ENCODE measurements around the gene NLRC5. TPM values are rescaled to one million over a fixed set of nuclear protein-coding genes. Genes with fewer than 3 reads are reported as not detected.
"Not testable (repeated sequence)": the region's sequence is repeated elsewhere in the genome, so short reads cannot be mapped to it uniquely, and the experiment has no call there.

NLRC5 gene
- total RNA-seq, 4 donors from 2014 or later: 20.6 to 189 (median 43.2) TPM

DNA sequence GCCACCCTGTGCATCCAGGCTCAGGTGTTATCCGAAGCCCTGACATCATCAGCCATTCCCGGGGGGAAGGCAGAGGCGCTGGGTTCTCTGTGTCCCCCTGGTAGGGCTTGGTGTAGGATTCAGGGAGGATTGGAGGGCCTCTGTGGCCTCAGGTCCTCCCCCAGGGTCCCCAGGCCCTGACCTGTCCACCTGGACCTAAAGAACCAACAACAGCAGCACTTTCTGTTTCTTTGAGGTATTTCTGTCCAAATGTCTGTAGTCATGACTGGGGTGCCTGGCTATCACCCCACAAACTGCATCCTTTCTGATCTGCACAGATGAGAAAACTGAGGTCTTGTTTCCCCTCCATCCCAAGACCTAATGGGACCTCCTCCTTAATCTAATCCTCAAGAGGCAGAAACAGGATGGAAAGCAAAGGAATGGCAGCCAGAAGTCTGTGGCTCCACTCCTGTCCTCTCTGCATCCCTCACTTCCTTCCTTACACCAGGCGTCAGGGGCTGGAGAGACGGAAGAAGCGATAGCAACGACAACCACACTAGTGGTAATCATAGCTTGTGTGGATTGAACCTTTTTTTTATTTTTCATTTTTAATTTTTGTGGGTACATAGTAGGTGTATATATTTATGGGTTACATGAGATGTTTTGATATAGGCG lies 11.8 kb downstream of the NLRC5 start:
- TF ChIP-seq, protein P1, sequence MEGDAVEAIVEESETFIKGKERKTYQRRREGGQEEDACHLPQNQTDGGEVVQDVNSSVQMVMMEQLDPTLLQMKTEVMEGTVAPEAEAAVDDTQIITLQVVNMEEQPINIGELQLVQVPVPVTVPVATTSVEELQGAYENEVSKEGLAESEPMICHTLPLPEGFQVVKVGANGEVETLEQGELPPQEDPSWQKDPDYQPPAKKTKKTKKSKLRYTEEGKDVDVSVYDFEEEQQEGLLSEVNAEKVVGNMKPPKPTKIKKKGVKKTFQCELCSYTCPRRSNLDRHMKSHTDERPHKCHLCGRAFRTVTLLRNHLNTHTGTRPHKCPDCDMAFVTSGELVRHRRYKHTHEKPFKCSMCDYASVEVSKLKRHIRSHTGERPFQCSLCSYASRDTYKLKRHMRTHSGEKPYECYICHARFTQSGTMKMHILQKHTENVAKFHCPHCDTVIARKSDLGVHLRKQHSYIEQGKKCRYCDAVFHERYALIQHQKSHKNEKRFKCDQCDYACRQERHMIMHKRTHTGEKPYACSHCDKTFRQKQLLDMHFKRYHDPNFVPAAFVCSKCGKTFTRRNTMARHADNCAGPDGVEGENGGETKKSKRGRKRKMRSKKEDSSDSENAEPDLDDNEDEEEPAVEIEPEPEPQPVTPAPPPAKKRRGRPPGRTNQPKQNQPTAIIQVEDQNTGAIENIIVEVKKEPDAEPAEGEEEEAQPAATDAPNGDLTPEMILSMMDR (IDR thresholded peaks at IDR 0.05): no peak
- no peak for ATAC-seq (ENCODE audit: low FRiP score)
- DNase-seq (ENCODE audit: low spot score): no peak

DNA sequence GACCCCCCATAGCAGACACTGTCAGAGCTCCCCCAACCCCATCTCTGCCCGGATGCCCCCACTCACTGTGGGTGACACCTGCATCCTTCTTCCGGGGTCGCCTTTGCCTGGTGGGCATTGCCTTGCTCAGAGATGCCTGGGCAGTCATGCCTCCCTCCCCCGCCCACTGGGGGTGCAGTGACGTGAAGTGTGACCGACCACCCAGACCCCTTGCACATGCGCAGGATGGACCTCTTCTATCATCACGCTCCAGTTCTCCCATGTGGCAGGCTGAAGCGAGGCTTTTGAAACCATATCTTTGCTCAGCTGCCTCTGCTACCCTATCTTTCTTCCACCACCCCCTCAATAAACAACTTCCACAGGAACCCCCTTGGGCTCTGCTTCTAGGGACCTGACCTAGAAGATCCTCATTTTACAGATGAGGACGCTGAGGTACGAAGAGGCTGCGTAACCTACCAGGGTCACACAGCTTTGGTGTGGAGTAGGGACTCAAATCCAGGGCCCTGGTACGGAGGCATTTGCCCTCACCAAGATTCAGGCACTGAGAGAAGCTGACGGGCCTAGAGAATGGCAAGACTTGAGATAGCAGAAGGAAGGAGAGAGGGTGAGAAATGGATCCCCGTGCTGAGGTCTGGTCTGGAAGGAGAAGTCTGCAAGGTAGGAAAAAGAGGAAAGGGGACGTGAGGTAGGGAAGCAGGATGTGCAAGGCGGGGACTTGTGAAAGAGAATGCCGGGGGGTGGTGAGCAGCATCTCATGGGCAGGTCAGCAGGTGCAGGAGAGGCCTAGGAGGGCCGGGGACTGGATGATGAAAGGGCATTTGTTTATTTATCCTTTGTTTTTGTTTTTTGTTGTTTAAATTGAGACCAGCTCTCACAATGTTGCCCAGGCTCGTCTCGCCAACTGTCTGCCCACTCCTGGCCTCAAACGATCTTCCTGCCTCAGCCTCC lies 14.4 kb downstream of the NLRC5 start:
- ATAC-seq (ENCODE audit: low FRiP score) (no peak), DNase-seq (ENCODE audit: low spot score) (no peak)
- TF ChIP-seq, protein P1 (IDR thresholded peaks at IDR 0.05): no peak

DNA sequence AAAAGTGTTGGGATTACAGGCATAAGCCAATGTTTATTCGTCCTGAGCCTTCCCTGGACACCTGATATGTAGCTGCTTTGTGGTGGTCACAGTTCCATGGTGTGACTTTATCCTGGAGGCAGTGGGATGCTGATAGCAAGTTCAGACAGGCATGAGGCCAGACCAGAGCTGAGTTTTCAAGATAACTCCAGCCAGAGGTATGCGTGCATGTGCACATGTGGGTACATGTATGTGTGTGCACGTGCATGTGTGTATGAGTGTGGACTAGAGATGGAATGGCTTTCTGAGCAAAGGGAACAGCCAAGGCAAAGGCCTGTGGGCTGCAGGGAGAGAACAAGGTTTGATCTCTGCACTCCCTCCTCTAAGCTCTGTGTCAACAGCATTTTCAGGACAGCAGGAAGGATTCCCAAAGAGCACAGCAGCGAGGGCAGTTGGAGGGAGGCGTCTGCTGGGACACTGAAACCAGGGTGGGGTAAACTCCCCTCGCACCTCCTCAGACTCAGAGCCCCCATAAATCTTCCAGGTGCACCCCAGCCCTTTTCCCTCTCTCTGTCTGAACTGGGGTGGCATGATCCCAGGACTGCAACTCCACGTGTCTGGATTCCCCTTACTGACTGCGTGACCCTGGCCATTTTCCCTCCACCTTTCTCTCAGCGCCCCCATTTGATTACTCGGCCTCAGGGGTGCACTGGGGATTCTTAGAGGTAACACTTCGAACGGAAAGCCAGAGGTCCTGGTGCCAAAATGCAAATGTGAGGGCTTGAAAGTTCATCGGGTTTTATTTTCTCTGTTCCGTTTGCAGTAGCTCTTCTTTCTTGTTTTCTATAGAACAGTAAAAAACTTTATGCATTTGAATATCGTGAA lies 15.3 kb downstream of the NLRC5 start:
- ATAC-seq (ENCODE audit: low FRiP score) (no peak), DNase-seq (ENCODE audit: low spot score) (no peak)
- TF ChIP-seq, protein P1 (IDR thresholded peaks at IDR 0.05): no peak

DNA sequence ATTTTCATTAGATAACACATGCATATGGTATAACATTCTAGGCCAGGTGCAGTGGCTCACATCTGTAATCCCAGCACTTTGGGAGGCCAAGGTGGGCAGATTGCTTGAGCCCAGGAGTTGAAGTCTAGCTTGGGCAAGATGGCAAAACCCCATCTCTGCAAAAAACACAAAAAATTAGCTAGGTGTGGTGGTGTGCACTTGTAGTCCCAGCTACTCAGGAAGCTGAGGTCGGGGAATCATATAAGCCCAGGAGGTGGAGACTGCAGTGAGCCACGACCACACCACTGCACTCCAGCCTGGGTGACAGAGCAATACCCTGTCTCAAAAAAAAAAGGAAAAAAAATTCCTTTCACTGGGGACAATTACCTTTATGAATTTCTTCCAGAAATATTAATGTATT lies 16.2 kb downstream of the NLRC5 start:
- not testable (repeated sequence) for DNase-seq (ENCODE audit: low spot score); ATAC-seq (ENCODE audit: low FRiP score)

DNA sequence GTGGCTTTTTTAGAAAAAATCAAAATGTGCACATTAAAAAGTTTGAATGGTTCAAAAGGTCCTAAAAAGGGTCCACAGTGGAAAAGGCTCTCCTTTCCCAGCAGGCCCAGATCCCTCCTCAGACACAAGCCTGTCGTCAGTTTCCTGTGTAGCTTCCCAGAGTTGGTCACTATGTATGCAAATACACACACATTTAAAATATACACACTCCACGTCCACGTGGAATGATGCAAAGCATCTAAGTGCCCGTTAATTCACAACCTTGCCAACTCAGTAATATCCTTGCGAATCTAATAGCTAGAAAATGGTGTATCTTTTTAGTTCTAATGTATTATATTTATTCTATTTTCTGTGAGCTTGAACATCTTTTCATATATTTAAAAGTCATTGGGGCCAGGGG lies 17.7 kb downstream of the NLRC5 start:
- no peak for DNase-seq (ENCODE audit: low spot score)
- ATAC-seq (ENCODE audit: low FRiP score): no peak
- TF ChIP-seq, protein P1 (IDR thresholded peaks at IDR 0.05): no peak

DNA sequence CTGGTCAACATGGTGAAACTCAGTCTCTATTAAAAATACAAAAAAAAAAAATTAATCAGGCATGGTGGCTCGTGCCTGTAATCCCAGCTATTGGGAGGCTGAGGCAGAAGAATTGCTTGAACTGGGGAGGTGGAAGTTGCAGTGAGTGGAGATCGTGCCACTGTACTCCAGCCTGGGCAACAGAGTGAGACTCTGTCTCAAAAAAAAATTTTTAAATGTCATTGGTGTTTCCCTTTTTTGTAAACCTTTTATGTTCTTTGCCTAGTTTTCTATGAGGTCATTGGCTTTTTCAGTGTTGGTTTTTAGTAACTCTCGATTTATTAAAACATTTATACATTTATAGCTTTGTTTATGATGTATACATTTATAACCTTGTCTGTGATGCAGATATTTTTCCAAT lies 18.2 kb downstream of the NLRC5 start:
- DNase-seq (ENCODE audit: low spot score) (no peak), ATAC-seq (ENCODE audit: low FRiP score) (no peak)
- TF ChIP-seq, protein P1 (IDR thresholded peaks at IDR 0.05): no peak

DNA sequence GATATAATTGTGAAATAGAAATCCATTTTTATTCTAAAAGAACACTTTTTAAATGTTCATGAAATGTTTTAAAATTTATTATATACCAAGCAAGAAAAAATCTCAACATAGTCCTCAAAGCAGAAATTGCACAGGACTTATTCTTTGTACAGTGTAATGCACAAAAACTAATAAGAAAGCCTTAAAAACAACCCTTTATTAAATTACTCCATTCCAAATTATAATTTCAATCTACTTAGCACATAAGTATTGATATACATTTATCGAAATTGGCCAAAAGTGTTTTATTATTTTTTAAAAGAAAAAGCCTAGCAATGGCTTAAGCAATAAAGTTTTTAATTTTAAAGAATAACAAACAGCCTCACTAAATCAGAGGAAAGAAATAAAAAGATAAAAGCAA lies 19.1 kb downstream of the NLRC5 start:
- TF ChIP-seq, protein P1 (IDR thresholded peaks at IDR 0.05): no peak
- no peak for DNase-seq (ENCODE audit: low spot score)
- no peak for ATAC-seq (ENCODE audit: low FRiP score)

Data from omental fat pad (tissue), 4 donors.